Stomach smooth muscle (tissue), 2 donors: Measurements from ENCODE around the gene PCSK2.

Source experiments
- H3K27ac ChIP-seq: one replicate; pipeline ENCODE4 v1.7.0; 2013; ENCODE audit warnings: mild to moderate bottlenecking, low read length, inconsistent platforms
- H3K27me3 ChIP-seq, 2 donors: one replicate each; pipeline ENCODE4 v1.7.0; 2013; ENCODE audit warnings: low read length in 2 of 2; ENCODE audit not compliant: insufficient read depth in 2 of 2, control insufficient read depth in 1 of 2
- H3K36me3 ChIP-seq, 2 donors: one replicate each; pipeline ENCODE4 v1.7.0; 2013; ENCODE audit warnings: low read length in 2 of 2; ENCODE audit not compliant: control insufficient read depth in 2 of 2, insufficient read depth in 2 of 2
- H3K4me1 ChIP-seq: one replicate; pipeline ENCODE4 v1.7.0; 2013; ENCODE audit warnings: low read length; ENCODE audit not compliant: control insufficient read depth, insufficient read depth
- H3K4me3 ChIP-seq, 2 donors: one replicate each; pipeline ENCODE4 v1.7.0; 2013; ENCODE audit warnings: low read length in 2 of 2
- H3K9ac ChIP-seq, 2 donors: one replicate each; pipeline ENCODE4 v1.7.0; 2013; ENCODE audit warnings: low read length in 2 of 2, mild to moderate bottlenecking in 1 of 2
- H3K9me3 ChIP-seq, 2 donors: one replicate each; pipeline ENCODE4 v1.7.0; 2013; ENCODE audit warnings: low read length in 2 of 2; ENCODE audit not compliant: control insufficient read depth in 2 of 2
- donor health status: healthy.
- donor health status: Pancreatic carcinoma.

Gene PCSK2

GRCh38 chr20:17518339-17519052 is 291.7 kb downstream of the PCSK2 start:
- H3K9me3 ChIP-seq: no peaks in the 10 kb centered on the region
- no peak overlapping the region for H3K9ac ChIP-seq
- no peak overlapping the region for H3K27ac ChIP-seq
- H3K4me1 ChIP-seq: no peaks in the 10 kb centered on the region
- no peaks in the 10 kb centered on the region for H3K36me3 ChIP-seq
- H3K27me3 ChIP-seq: no peaks in the 10 kb centered on the region
- no peak overlapping the region for H3K4me3 ChIP-seq

GRCh38 chr20:17519606-17520285 is 292.9 kb downstream of the PCSK2 start:
- no peak overlapping the region for H3K9ac ChIP-seq
- no peak overlapping the region for H3K27ac ChIP-seq
- H3K4me3 ChIP-seq: no peak overlapping the region
- no peaks in the 10 kb centered on the region for H3K4me1 ChIP-seq
- no peaks in the 10 kb centered on the region for H3K36me3 ChIP-seq
- no peaks in the 10 kb centered on the region for H3K27me3 ChIP-seq
- no peaks in the 10 kb centered on the region for H3K9me3 ChIP-seq

DNA sequence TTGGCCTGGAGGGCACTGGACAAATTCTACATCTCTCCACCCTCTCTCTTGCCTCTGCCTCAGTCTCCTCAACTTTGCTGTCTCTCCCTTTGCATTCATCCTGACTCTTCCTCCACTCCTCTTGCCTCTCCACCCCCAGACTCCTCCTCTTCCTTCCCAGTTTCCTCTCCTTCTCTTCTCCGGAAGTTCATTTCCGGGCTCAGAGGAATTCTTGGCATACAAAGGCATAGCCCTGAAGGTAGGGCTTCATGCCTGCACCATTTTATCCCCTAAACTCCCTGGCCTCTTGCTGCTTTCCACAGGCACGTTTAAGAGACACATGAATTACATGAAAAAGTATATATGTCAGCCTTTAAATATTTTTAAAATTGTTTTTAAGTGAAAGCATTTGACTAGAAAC is 293.7 kb downstream of the PCSK2 start:
- Histone ChIP-seq H3K9me3 (no peaks in the 10 kb centered on the region), H3K4me3 (no peak overlapping the region), H3K4me1 (no peaks in the 10 kb centered on the region), H3K27ac (no peak overlapping the region), H3K27me3 (no peaks in the 10 kb centered on the region), H3K36me3 (no peaks in the 10 kb centered on the region), H3K9ac (no peak overlapping the region)

- H3K9me3 ChIP-seq: no peaks in the 10 kb centered on the region
- H3K27ac ChIP-seq: no peak overlapping the region
- H3K27me3 ChIP-seq: no peaks in the 10 kb centered on the region
- no peak overlapping the region for H3K9ac ChIP-seq
- no peaks in the 10 kb centered on the region for H3K36me3 ChIP-seq
- no peaks in the 10 kb centered on the region for H3K4me1 ChIP-seq
- no peak overlapping the region for H3K4me3 ChIP-seq
Measured at GRCh38 chr20:17522528-17522927, 295.7 kb downstream of the PCSK2 start.

- no peaks in the 10 kb centered on the region for H3K36me3 ChIP-seq
- no peak overlapping the region for H3K27ac ChIP-seq
- no peak overlapping the region for H3K4me3 ChIP-seq
- H3K9me3 ChIP-seq: no peaks in the 10 kb centered on the region
- H3K9ac ChIP-seq: no peak overlapping the region
- no peaks in the 10 kb centered on the region for H3K4me1 ChIP-seq
- no peaks in the 10 kb centered on the region for H3K27me3 ChIP-seq
Measured at GRCh38 chr20:17523326-17523725, 296.5 kb downstream of the PCSK2 start.

- no peaks in the 10 kb centered on the region for H3K4me1 ChIP-seq
- H3K9ac ChIP-seq: no peak overlapping the region
- no peaks in the 10 kb centered on the region for H3K9me3 ChIP-seq
- H3K27ac ChIP-seq: no peak overlapping the region
- H3K27me3 ChIP-seq: no peaks in the 10 kb centered on the region
- H3K4me3 ChIP-seq: no peak overlapping the region
- no peaks in the 10 kb centered on the region for H3K36me3 ChIP-seq
Measured at GRCh38 chr20:17524560-17524959, 297.7 kb downstream of the PCSK2 start.

GRCh38 chr20:17525132-17525531 is 298.3 kb downstream of the PCSK2 start:
- Histone ChIP-seq H3K4me1 (peaks cover under 1% of the 10 kb centered on the region), H3K9ac (no peak overlapping the region), H3K27me3 (no peaks in the 10 kb centered on the region), H3K27ac (no peak overlapping the region), H3K9me3 (no peaks in the 10 kb centered on the region), H3K36me3 (no peaks in the 10 kb centered on the region), H3K4me3 (no peak overlapping the region)

- Histone ChIP-seq H3K9me3 (no peaks in the 10 kb centered on the region), H3K9ac (no peak overlapping the region), H3K27me3 (no peaks in the 10 kb centered on the region), H3K4me3 (no peak overlapping the region), H3K27ac (no peak overlapping the region), H3K36me3 (no peaks in the 10 kb centered on the region), H3K4me1 (peaks cover 5% of the 10 kb centered on the region)
Measured at GRCh38 chr20:17525650-17526049, 298.8 kb downstream of the PCSK2 start.

GRCh38 chr20:17529586-17529985 is 302.7 kb downstream of the PCSK2 start:
- Histone ChIP-seq H3K36me3 (no peaks in the 10 kb centered on the region), H3K4me3 (no peak overlapping the region), H3K27ac (no peak overlapping the region), H3K9ac (no peak overlapping the region), H3K9me3 (no peaks in the 10 kb centered on the region), H3K4me1 (peaks cover 15% of the 10 kb centered on the region), H3K27me3 (no peaks in the 10 kb centered on the region)

DNA sequence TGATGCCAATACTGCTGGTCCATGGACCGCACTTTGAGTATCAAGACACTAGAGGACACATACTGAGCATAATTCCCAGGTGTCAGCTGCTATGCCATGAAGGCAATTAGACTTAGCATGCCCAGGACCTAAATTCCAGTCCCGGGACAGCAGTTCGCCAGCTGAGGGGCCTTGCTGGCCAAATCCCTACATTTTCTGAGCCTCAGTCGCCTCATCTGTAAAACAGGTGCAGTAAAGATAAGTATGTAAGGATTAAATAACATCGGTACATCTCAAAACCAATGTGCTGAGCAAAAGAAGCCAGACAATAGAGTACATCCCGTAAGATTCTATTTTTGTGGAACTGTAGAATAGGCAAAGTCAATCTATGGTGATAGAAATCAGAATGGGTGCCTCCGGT is 303.3 kb downstream of the PCSK2 start:
- no peaks in the 10 kb centered on the region for H3K9me3 ChIP-seq
- H3K27ac ChIP-seq: peak overlapping the region; percentile 80
- peak overlapping the region in 1 of 2 donors; percentile 76 for H3K4me3 ChIP-seq
- H3K9ac ChIP-seq: peak overlapping the region in 1 of 2 donors; percentile 71
- H3K36me3 ChIP-seq: no peaks in the 10 kb centered on the region
- H3K4me1 ChIP-seq: peaks cover 15% of the 10 kb centered on the region
- no peaks in the 10 kb centered on the region for H3K27me3 ChIP-seq
